Measurements from ENCODE around the gene SLC16A13.
"Not testable (repeated sequence)": the region's sequence is repeated elsewhere in the genome, so short reads cannot be mapped to it uniquely, and the experiment has no call there.

The SLC16A13 gene

GRCh38 chr17:7043182-7043496 lies 7.3 kb downstream of the SLC16A13 start:
- Histone ChIP-seq H3K27me3 (ENCODE audit: control insufficient read depth, insufficient read depth, low read length) (no peaks in the 10 kb centered on the region), H3K4me1 (peaks cover 29% of the 10 kb centered on the region), H3K27ac (peak overlapping the region; percentile 96), H3K4me3 (ENCODE audit: low read depth, low read length) (peak overlapping the region; percentile 66), H2AFZ (peak overlapping the region; percentile 92), H3K9ac (peak overlapping the region; percentile 77), H3K36me3 (ENCODE audit: control insufficient read depth, insufficient read depth, low read length) (no peaks in the 10 kb centered on the region), H3K79me2 (no peaks in the 10 kb centered on the region), H3K9me3 (ENCODE audit: control insufficient read depth, low read length) (no peaks in the 10 kb centered on the region), H3K4me2 (ENCODE audit: low read length) (peak overlapping the region; percentile 85)
- no peak for TF ChIP-seq CTCF (IDR thresholded peaks at IDR 0.05)

GRCh38 chr17:7043497-7044198 lies 7.8 kb downstream of the SLC16A13 start, which contains the start of gene SLC16A11:
Gene SLC16A11, minus strand, starts transcription at chr17:7044092. Its CDS starts 579 bp downstream, at chr17:7043513.
- Histone ChIP-seq H3K36me3 (ENCODE audit: control insufficient read depth, insufficient read depth, low read length) (no peaks in the 10 kb centered on the region), H3K79me2 (no peaks in the 10 kb centered on the region), H3K9ac (peak within 1 kb of the TSS; percentile 77), H3K9me3 (ENCODE audit: control insufficient read depth, low read length) (no peaks in the 10 kb centered on the region), H3K4me2 (ENCODE audit: low read length) (peak within 1 kb of the TSS; percentile 85), H3K4me1 (peaks cover 27% of the 10 kb centered on the region), H3K27ac (peak within 1 kb of the TSS; percentile 96), H3K4me3 (ENCODE audit: low read depth, low read length) (peak within 1 kb of the TSS; percentile 66), H2AFZ (peak within 1 kb of the TSS; percentile 92), H3K27me3 (ENCODE audit: control insufficient read depth, insufficient read depth, low read length) (no peaks in the 10 kb centered on the region)
- no peak for TF ChIP-seq CTCF (IDR thresholded peaks at IDR 0.05)

- Histone ChIP-seq H3K9ac (no peak overlapping the region), H3K9me3 (ENCODE audit: control insufficient read depth, low read length) (no peaks in the 10 kb centered on the region), H3K36me3 (ENCODE audit: control insufficient read depth, insufficient read depth, low read length) (no peaks in the 10 kb centered on the region), H3K27me3 (ENCODE audit: control insufficient read depth, insufficient read depth, low read length) (no peaks in the 10 kb centered on the region), H3K4me1 (peaks cover 21% of the 10 kb centered on the region), H3K4me2 (ENCODE audit: low read length) (peak overlapping the region; percentile 78), H3K79me2 (no peaks in the 10 kb centered on the region), H3K4me3 (ENCODE audit: low read depth, low read length) (peak overlapping the region; percentile 57), H3K27ac (peak overlapping the region; percentile 98), H2AFZ (peak overlapping the region; percentile 97)
- peak; percentile 85 for TF ChIP-seq CTCF (IDR thresholded peaks at IDR 0.05)
Measured at GRCh38 chr17:7045492-7046126, 9.8 kb downstream of the SLC16A13 start.

GRCh38 chr17:7046127-7046724 lies 10.4 kb downstream of the SLC16A13 start:
- H3K4me1 ChIP-seq = peaks cover 20% of the 10 kb centered on the region
- H2AFZ ChIP-seq = peak overlapping the region; percentile 97
- H3K4me3 ChIP-seq (ENCODE audit: low read depth, low read length) = peak overlapping the region; percentile 57
- H3K27me3 ChIP-seq (ENCODE audit: control insufficient read depth, insufficient read depth, low read length) = no peaks in the 10 kb centered on the region
- peak overlapping the region; percentile 78 for H3K4me2 ChIP-seq (ENCODE audit: low read length)
- H3K79me2 ChIP-seq = no peaks in the 10 kb centered on the region
- peak overlapping the region; percentile 98 for H3K27ac ChIP-seq
- no peaks in the 10 kb centered on the region for H3K36me3 ChIP-seq (ENCODE audit: control insufficient read depth, insufficient read depth, low read length)
- H3K9me3 ChIP-seq (ENCODE audit: control insufficient read depth, low read length) = no peaks in the 10 kb centered on the region
- peak overlapping the region; percentile 32 for H3K9ac ChIP-seq
- no peak for TF ChIP-seq CTCF (IDR thresholded peaks at IDR 0.05)

- H3K9me3 ChIP-seq (ENCODE audit: control insufficient read depth, low read length); H3K27me3 ChIP-seq (ENCODE audit: control insufficient read depth, insufficient read depth, low read length); H3K36me3 ChIP-seq (ENCODE audit: control insufficient read depth, insufficient read depth, low read length); H3K79me2 ChIP-seq: not testable (repeated sequence)
- H3K4me3 ChIP-seq (ENCODE audit: low read depth, low read length) = peak overlapping the region; percentile 57
- H2AFZ ChIP-seq = peak overlapping the region; percentile 97
- H3K9ac ChIP-seq = peak overlapping the region; percentile 32
- H3K4me1 ChIP-seq = peaks cover 19% of the 10 kb centered on the region
- peak overlapping the region; percentile 98 for H3K27ac ChIP-seq
- H3K4me2 ChIP-seq (ENCODE audit: low read length) = peak overlapping the region; percentile 78
Measured at GRCh38 chr17:7046725-7047397, 11.0 kb downstream of the SLC16A13 start.

Measured in parathyroid adenoma (tissue), 2 donors.